Stimulated activated CD4-positive, alpha-beta T cell treated with anti-CD3 and anti-CD28 coated beads, Interleukin-1b, Interleukin-23, amount 100 ng/mL, for 4 hours (primary cell): ENCODE results near the gene TSEN2.
"Not testable (repeated sequence)": the region's sequence is repeated elsewhere in the genome, so short reads cannot be mapped to it uniquely, and the experiment has no call there.

Source experiments
- DNase-seq, 2 donors: peaks; one replicate each; pipeline ENCODE4 v3.0.0-alpha.2; 2020; ENCODE audit warnings: low read depth in 2 of 2

Gene TSEN2

GRCh38 chr3:12503126-12503957, 19.1 kb downstream of the TSEN2 start:
- DNase-seq: no peak

- DNase-seq: no peak
These were observed 22.0 kb downstream of the TSEN2 start for GRCh38 chr3:12506201-12506709.

GRCh38 chr3:12507591-12508281, 23.5 kb downstream of the TSEN2 start:
- no peak for DNase-seq

- DNase-seq: no peak
These were observed 24.0 kb downstream of the TSEN2 start for GRCh38 chr3:12508291-12508700.

- no peak for DNase-seq
These were observed 25.2 kb downstream of the TSEN2 start for GRCh38 chr3:12509466-12509865.

GRCh38 chr3:12512534-12513118, 28.3 kb downstream of the TSEN2 start:
- no peak for DNase-seq

- no peak for DNase-seq
These were observed 29.6 kb downstream of the TSEN2 start for GRCh38 chr3:12513694-12514446.

GRCh38 chr3:12515631-12516030, 31.4 kb downstream of the TSEN2 start:
- no peak for DNase-seq

GRCh38 chr3:12516873-12517272, 32.6 kb downstream of the TSEN2 start:
- no peak for DNase-seq

- DNase-seq: no peak
These were observed 34.2 kb downstream of the TSEN2 start for GRCh38 chr3:12518261-12519028.

- no peak for DNase-seq
These were observed 36.7 kb downstream of the TSEN2 start for GRCh38 chr3:12521010-12521409.

GRCh38 chr3:12522721-12523120, 38.4 kb downstream of the TSEN2 start:
- DNase-seq: no peak

GRCh38 chr3:12527757-12528143, 43.5 kb downstream of the TSEN2 start:
- no peak for DNase-seq

GRCh38 chr3:12532182-12532581, 47.9 kb downstream of the TSEN2 start:
- no peak for DNase-seq

- no peak for DNase-seq
These were observed 52.1 kb downstream of the TSEN2 start for GRCh38 chr3:12536423-12536822.

GRCh38 chr3:12541625-12542024, 57.3 kb downstream of the TSEN2 start:
- no peak for DNase-seq

- DNase-seq: not testable (repeated sequence)
These were observed 59.2 kb downstream of the TSEN2 start for GRCh38 chr3:12543497-12543896.

- DNase-seq: no peak
These were observed 60.6 kb downstream of the TSEN2 start for GRCh38 chr3:12544652-12545472.

GRCh38 chr3:12545473-12545791, 61.2 kb downstream of the TSEN2 start, which contains the start of gene MKRN2OS:
TSS of gene MKRN2OS (minus strand) at chr3:12545499. CDS start at chr3:12545464, 35 bp downstream.
- DNase-seq: no peak
